ENCODE data around the gene DENND5A. TPM values are rescaled to one million over a fixed set of nuclear protein-coding genes. Genes with fewer than 3 reads are reported as not detected.

The DENND5A gene
- total and polyA plus RNA-seq, 10 donors = 20.8 to 157 (median 110) TPM

DNA sequence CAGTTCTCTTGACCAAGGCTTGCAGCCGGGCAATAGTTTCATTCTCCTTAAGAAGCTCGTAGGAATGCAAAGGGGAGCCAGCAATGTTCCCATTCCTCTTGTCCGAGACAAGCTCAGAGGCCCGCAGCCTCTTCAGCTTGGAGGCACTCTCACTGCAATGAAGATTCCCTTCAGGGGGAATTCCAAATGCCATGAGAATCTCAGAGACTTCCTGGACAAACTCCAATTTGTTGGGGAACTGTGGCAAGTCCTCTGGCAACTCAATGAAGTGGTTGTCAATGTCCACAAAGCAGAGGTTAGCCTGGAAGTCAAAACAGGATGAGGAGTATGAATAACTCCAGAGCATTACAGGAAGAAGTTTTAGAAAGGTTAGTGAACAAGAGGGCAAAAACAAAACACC, 84.4 kb downstream of the DENND5A start:
- H3K4me1 ChIP-seq = peaks cover 0 to 26% (median 10%) of the 10 kb centered on the region in 6 donors
- no peak for DNase-seq
- no peak for TF ChIP-seq POLR2AphosphoS5 (IDR thresholded peaks at IDR 0.05)
- TF ChIP-seq, protein P1, sequence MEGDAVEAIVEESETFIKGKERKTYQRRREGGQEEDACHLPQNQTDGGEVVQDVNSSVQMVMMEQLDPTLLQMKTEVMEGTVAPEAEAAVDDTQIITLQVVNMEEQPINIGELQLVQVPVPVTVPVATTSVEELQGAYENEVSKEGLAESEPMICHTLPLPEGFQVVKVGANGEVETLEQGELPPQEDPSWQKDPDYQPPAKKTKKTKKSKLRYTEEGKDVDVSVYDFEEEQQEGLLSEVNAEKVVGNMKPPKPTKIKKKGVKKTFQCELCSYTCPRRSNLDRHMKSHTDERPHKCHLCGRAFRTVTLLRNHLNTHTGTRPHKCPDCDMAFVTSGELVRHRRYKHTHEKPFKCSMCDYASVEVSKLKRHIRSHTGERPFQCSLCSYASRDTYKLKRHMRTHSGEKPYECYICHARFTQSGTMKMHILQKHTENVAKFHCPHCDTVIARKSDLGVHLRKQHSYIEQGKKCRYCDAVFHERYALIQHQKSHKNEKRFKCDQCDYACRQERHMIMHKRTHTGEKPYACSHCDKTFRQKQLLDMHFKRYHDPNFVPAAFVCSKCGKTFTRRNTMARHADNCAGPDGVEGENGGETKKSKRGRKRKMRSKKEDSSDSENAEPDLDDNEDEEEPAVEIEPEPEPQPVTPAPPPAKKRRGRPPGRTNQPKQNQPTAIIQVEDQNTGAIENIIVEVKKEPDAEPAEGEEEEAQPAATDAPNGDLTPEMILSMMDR (IDR thresholded peaks at IDR 0.05 in 8 of 11, conservative IDR thresholded peaks at IDR 0.05 in 3 of 11) = no peak
- TF ChIP-seq POLR2A (IDR thresholded peaks at IDR 0.05) = no peak
- peak overlapping the region in 7 of 8 donors; percentile 5 to 50 (median 36) for H3K27ac ChIP-seq
- intact Hi-C loops (cut with DNase I; ENCODE audit: low total_unique reads) = no loop called here
- H3K9me3 ChIP-seq = no peaks in the 10 kb centered on the region
- 71 to 93% (median 75%) methylated on average over 4 of the region's 4 CpGs for WGBS, 5 donors
- H3K4me3 ChIP-seq = no peak overlapping the region
- peaks cover 0 to 83% (median 33%) of the 10 kb centered on the region in 6 donors for H3K36me3 ChIP-seq
- no peaks in the 10 kb centered on the region for H3K27me3 ChIP-seq (replicated peaks in 1 of 7)

DNA sequence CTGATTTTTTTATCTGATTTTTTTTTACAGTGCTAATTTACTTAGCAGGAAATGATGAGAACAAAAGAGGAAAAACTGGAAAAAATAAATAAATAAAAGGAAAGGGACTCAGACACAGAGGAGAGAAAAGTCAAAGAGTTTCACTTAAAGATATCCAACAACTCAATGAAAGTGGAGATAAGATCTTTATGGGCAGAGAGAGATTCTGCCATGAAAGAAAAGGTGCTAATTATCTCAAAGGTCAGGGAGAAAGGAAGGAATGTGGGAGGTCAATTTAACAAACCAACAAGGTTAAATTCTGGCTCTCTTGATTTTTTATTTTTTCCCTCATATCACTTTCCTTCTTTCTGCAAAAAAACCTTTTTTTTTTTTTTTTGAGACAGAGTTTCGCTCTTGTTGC, 86.0 kb downstream of the DENND5A start:
- no peak for DNase-seq
- H3K36me3 ChIP-seq = peaks cover 0 to 79% (median 34%) of the 10 kb centered on the region in 6 donors
- H3K4me1 ChIP-seq = peaks cover 0 to 26% (median 10%) of the 10 kb centered on the region in 6 donors
- intact Hi-C loops (cut with DNase I; ENCODE audit: low total_unique reads) = no loop called here
- WGBS, 5 donors = 78 to 100% (median 100%) methylated on average over 1 of the region's 1 CpG
- H3K4me3 ChIP-seq = no peak overlapping the region
- TF ChIP-seq, protein P1 (IDR thresholded peaks at IDR 0.05 in 8 of 11, conservative IDR thresholded peaks at IDR 0.05 in 3 of 11) = no peak
- no peak for TF ChIP-seq POLR2AphosphoS5 (IDR thresholded peaks at IDR 0.05)
- no peak for TF ChIP-seq POLR2A (IDR thresholded peaks at IDR 0.05)
- no peaks in the 10 kb centered on the region for H3K9me3 ChIP-seq
- H3K27me3 ChIP-seq (replicated peaks in 1 of 7) = no peaks in the 10 kb centered on the region
- H3K27ac ChIP-seq = peak overlapping the region in 1 of 8 donors; percentile 20

DNA sequence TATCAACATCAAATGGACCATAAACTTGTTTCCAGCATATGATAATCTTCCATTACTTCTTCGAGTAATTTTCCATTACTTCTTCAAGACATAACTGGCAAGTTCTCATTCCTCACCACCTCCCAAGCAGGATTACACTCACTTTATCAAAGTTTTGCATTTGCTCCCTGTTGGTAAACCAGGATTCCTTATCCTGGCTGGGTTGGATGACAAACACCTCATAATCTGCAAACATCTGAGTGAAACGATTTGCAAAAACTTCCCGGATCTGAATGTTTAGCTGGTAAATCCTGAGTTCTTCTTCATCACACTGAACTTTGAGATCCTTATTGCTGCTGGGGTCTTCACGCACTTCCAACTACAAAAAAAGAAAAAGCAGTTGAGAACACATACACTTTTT, 86.4 kb downstream of the DENND5A start:
- intact Hi-C loops (cut with DNase I; ENCODE audit: low total_unique reads) = no loop called here
- H3K27ac ChIP-seq = peak overlapping the region in 1 of 8 donors; percentile 20
- H3K4me1 ChIP-seq = peaks cover 0 to 26% (median 10%) of the 10 kb centered on the region in 6 donors
- no peak for DNase-seq
- H3K36me3 ChIP-seq = peaks cover 0 to 76% (median 34%) of the 10 kb centered on the region in 6 donors
- TF ChIP-seq POLR2A (IDR thresholded peaks at IDR 0.05) (no peak), POLR2AphosphoS5 (IDR thresholded peaks at IDR 0.05) (no peak)
- TF ChIP-seq, protein P1 (IDR thresholded peaks at IDR 0.05 in 8 of 11, conservative IDR thresholded peaks at IDR 0.05 in 3 of 11) = no peak
- H3K4me3 ChIP-seq = no peak overlapping the region
- no peaks in the 10 kb centered on the region for H3K9me3 ChIP-seq
- 89 to 93% (median 92%) methylated on average over 4 of the region's 4 CpGs for WGBS, 5 donors
- H3K27me3 ChIP-seq (replicated peaks in 1 of 7) = no peaks in the 10 kb centered on the region

DNA sequence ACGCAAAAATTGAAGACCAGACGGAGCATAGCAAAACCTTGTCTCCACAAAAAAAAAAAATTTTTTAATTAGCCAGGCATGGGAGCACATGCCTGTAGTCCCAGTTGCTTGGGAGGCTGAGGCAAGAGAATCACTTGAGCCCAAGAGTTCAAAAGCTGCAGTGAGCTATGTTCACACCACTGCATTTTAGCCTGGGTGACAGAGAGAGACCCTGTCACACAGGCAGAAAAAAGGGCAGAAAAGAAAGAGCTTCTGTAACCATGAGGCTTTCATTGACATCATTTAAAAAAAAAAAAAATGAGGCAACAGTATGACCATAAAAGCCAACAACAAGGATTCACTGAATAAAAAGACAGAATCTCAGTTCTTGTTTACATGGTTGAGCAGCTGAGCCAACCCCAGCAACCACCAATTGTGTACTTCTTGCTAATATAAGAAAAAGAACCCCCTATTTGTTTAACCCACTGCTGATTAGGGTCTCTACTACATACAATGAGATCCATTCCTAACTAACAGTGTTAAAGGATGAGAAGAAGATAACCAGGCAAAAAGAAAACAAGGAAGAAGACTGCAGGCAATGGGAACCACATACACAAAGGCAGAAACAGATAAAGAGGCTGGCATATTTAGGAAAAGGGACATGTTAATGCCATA, 87.6 kb downstream of the DENND5A start:
- Histone ChIP-seq H3K4me1 (peaks cover 0 to 26% (median 10%) of the 10 kb centered on the region in 6 donors), H3K4me3 (no peak overlapping the region), H3K27me3 (replicated peaks in 1 of 7) (no peaks in the 10 kb centered on the region), H3K36me3 (peaks cover 0 to 84% (median 35%) of the 10 kb centered on the region in 6 donors), H3K27ac (no peak overlapping the region), H3K9me3 (no peaks in the 10 kb centered on the region)
- DNase-seq = no peak
- intact Hi-C loops (cut with DNase I; ENCODE audit: low total_unique reads) = no loop called here
- 94 to 100% (median 100%) methylated on average over 2 of the region's 2 CpGs for WGBS, 5 donors
- TF ChIP-seq, protein P1 (IDR thresholded peaks at IDR 0.05 in 8 of 11, conservative IDR thresholded peaks at IDR 0.05 in 3 of 11) = no peak
- TF ChIP-seq POLR2A (IDR thresholded peaks at IDR 0.05) (no peak), POLR2AphosphoS5 (IDR thresholded peaks at IDR 0.05) (no peak)
